Thyroid gland (tissue), 4 donors: ENCODE results near the gene BSN.
"Not testable (repeated sequence)": the region's sequence is repeated elsewhere in the genome, so short reads cannot be mapped to it uniquely, and the experiment has no call there.

Source experiments
- CTCF ChIP-seq, 6 experiments: fragments of 200-600 bp in 3 of 6; fragments of 450-650 bp in 3 of 6; sonication (generic) in 3 of 6; IDR thresholded peaks; one replicate each; pipeline ENCODE4 v1.5.1; 2016 to 2019; ENCODE audit warnings: antibody characterized with exemption in 6 of 6, mild to moderate bottlenecking in 2 of 6, inconsistent platforms in 1 of 6, moderate library complexity in 1 of 6
- POLR2A ChIP-seq, 2 donors: fragments of 450-650 bp; IDR thresholded peaks; one replicate each; pipeline ENCODE4 v1.6.1; 2017; ENCODE audit warnings: antibody characterized with exemption in 2 of 2, mild to moderate bottlenecking in 2 of 2, moderate library complexity in 1 of 2

GRCh38 chr3:49685846-49686245, 131.6 kb downstream of the BSN start:
- not testable (repeated sequence) for TF ChIP-seq CTCF, POLR2A (IDR thresholded peaks at IDR 0.05)
